ENCODE results near the gene PPP1R1C.
"Not testable (repeated sequence)": the region's sequence is repeated elsewhere in the genome, so short reads cannot be mapped to it uniquely, and the experiment has no call there.

The PPP1R1C gene

DNA sequence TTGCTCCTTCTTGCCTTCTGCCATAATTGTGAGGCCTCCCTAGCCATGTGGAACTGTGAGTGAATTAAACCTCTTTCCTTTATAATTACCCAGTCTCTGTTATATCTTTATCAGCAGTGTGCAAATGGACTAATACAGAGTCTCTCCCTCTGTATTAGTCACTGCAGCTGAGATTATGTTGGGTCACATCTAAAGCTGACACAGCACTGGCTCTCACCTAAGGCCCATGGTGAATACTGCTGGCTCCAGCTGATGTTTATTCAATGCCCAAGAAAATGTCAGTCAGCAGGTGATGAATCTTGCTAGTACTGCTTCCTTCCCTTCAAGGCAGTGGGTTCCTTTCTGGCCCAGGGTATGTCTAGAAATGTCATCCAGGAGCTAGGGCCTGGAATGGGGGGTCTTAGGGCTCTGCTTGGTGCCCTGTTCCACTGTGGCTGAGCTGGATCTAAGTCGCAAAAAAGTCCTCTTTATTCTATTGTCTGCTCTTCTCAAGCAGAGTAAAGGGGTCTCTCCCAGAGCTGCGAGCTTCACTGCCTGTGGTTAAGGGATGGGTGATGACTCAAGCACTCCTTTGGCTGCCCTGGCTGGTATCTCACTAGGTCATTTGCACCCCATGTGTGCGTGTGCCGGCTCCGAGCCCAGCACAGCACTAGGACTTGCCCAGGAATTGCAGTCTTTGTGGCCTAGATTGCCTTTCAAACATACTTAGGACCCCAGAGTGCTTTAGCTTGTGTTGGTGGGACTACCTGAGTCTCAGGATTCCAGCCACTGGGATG lies 29.9 kb downstream of the PPP1R1C start:
- no peak for DNase-seq

DNA sequence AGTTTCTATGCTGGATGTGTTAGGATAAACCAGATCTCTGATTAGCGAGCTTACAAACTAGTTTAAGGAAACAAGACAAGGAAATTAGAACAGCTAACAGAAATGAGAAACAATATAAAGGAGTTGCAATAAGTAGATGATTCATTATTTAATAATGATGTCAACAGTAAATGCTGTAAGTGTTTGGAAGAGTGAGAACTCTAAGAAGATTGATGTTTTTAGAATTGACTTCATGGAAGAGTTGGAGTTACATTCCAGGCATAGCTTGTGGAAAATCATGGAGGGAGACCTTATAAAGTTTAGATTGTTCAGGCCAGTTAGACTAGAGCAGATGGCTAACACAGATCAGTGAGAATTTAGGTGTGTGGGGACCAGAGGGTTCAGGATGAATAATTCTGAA lies 32.6 kb downstream of the PPP1R1C start:
- no peak for DNase-seq

DNA sequence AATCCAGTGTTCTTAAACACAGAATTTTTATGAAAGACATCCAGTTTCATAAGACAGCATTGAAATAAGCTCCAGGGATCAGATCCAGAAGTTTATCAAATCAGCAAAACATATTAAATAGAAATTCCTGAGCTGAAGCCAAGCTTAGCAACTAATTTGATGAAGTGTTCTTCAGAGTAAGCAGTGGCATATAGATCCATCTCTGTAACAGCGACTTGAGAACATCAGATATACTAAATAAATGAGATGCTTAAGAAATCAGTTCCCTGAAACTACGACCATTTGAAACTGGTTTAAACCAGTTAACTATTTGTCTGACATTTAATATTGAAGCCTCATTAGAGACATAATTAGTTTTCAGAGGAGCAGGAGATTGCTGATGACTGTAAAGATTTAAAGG lies 34.1 kb downstream of the PPP1R1C start:
- DNase-seq: no peak

DNA sequence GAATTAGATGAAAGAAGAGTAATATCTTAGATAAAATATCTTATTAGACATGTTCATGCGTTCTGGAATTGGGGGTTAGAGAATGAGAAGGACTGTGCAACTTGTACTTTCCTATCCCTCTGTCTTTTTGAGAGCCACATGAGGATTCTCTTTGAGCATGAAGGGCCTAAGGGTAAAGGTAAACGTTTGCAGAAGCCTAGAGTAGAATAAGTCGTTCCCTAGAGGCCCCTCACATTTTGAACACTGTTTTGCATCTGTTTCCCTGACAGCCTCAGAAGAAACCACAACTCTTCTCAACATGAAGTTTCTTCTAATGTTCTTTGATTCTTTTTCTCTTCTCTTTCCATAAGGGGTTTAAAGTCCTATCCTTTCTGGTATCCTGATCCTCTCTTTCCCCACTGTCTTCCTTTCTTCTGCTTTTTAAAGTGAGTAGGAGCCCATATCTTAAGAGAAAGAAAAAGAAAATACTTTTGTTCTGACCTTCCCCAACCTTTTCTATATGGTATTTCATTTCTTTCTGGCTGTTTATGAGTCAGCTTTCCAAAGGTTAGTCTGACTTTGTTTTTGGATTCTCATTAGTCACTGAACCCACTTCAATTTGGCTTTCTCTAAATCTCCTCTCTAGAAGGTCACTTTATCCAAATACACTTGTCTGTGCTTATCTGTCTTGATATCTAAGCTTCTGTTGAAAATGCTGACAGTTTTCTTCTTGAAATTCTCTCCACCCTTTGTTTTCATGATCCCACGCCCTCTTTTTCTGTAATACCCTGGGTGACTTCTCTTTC lies 34.8 kb downstream of the PPP1R1C start:
- DNase-seq: no peak

DNA sequence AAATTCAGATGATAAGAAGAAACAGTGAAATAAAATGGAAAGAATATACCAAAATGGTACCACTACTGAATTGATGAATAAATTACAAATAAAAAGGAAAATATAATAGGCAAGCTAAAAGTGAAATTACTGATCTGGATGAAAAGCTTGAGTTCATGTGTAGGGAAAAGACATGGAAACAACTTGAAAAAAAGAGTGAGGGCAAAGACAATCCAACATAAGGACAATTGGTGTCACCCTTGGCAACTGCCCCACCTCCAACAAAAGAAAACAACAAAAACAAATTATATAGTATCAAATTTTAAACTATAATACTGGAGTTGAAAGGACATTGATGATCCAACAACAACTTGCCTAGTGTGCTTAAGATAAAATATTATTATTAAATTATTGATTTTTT lies 37.6 kb downstream of the PPP1R1C start:
- no peak for DNase-seq

DNA sequence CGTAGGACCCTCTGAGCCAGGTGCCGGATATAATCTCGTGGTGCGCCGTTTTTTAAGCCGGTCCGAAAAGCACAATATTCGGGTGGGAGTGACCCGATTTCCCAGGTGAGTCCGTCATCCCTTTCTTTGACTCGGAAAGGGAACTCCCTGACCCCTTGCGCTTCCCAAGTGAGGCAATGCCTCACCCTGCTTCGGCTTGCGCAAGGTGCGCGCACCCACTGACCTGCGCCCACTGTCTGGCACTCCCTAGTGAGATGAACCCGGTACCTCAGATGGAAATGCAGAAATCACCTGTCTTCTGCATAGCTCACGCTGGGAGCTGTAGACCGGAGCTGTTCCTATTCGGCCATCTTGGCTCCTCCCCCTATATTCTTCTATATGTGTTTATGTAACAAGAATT lies 45.2 kb downstream of the PPP1R1C start:
- not testable (repeated sequence) for DNase-seq

DNA sequence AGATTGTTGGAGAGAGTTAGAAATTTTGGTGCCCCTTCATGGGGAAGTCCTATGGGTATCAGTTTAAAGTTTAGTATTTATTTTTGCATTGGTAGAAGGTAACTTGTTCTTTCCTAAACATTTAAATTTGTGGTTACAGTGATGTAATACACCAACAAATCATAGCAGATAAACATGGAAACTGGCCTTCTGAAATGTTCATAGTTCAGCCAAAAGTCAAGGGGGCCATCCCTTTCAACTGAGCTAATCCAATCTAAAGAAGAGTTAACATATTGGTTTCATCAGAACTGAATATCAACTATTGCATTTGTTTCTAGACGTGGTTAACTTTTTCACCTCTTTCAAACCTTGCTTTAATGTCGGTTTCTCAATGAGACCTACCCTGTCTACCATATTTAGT lies 46.3 kb downstream of the PPP1R1C start:
- DNase-seq: no peak

DNA sequence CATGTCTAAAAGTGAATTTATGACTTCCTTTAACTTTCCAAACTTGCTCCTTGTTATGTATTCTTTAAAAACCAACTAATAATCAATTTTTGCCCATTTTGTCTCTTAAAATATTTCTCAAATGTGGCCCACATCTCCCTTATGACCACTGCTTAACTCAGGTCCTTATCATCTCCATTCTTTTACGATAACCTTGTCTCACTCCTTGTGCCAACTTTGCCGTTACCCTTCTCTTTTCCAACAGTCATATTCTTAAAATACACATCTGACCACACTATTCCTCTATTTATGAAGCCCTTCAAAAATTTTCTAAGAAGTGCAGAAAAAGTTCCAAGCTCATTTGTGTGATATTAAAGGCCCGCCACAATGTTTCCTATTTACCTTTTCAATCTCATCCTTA lies 47.8 kb downstream of the PPP1R1C start:
- DNase-seq: no peak

DNA sequence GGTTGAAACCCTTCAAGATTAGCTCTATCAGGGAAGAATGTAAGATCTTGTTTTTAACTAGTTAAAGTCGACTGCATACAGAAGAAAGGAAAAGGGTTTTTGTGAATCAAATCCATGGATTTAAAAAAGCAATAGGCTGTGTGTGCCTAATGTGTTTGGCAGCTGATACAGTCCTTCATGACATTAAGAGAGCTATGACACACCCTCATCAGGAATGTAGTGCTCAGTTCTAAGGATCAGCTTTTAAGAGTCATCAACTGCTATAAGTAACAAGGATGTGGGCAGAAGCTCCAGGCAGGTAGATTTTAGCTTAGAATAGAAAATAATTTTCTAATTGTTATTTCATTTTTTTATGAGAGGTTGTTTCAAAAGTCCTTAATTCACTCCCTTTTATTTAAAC lies 52.9 kb downstream of the PPP1R1C start:
- DNase-seq: no peak

DNA sequence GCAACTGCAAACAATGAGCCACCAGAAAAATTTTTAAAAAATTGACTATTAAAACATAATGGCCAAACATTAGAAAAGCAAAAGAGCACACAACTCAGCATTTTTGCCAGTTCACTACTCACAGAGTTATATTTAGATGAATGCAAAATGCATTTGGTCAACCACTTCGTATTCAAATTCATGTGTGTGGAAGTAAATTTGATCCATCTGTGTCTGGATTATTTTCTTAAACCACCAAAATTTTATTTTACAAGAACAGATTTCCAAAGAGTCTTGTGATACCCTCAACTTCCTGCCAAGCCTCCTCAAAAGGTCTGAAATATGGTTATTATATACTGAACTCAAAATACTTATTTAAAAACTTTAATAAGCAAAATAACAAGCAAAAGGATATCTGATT lies 57.4 kb downstream of the PPP1R1C start:
- no peak for DNase-seq

DNA sequence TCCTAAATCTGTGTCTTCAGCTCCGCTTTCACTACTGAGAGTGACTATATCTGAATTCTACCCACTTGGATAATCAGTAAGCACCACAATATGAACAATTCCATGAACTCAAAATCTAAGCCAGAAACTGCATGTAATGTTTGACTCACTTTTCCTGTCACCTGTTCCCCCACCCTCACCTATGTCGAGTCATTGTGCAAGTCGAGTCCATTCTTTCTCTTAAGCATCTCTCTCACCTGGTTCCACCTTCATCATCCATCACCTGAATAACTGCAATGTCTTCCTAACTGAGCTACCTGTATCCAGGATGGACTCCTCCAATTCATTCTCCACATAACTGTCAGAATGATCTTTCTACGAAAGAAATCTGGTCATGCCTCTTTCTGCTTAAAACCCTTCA lies 58.2 kb downstream of the PPP1R1C start:
- no peak for DNase-seq

DNA sequence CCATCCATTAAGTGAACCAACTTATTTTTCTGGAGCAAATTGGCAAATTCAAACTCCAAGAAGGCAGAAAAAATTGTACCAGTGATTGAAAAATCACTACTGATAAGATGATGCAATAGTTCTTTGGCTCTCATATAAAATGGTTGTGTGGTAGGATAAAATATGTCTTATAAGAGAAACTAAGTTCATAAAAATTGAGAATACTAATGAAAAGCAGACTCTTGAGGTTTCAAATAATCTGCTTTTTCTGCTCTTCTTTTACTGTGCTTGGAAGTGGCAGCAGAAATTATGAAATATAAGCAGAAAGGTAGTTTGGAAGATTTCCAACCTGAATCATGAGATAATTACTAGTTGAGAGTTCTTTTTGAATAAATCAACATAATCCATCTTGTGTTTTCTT lies 61.9 kb downstream of the PPP1R1C start:
- DNase-seq: no peak

DNA sequence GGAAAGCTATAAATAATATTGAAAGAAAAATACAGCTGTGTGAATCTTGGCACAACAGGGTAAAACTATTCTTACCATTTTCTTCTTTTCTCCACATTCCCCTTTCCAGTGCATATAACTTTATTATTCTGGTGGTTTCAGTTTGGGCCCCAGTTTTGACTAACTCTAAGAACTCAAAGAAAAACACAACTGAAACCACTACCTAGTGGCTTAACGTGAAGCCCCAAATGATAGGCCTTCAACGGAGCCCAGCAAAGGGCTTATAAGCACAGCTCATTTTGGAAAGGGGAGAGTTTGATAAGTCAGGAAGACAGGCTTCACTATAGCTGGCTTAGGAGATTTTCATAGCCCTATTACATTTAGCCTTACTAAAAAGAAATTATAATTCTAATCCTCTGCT lies 62.4 kb downstream of the PPP1R1C start:
- no peak for DNase-seq

DNA sequence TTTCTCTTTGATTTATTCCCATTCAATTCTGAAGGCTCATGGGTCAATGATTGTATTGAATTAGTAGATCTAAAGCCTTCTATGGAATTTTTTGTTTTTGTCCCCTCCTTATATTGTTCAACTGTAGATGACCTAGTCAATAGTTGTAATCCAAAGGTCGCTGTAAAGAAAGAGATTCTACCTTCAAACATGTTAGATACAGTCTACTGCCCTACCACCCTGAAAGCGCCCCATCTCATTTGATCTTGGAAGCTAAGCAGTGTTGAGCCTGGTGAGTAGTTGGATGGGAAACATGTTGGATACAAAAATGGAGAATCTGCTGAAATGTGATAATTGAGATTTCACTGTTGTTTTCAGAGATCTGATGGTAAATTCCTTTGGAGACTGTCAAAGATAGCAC lies 63.0 kb downstream of the PPP1R1C start:
- DNase-seq: no peak

DNA sequence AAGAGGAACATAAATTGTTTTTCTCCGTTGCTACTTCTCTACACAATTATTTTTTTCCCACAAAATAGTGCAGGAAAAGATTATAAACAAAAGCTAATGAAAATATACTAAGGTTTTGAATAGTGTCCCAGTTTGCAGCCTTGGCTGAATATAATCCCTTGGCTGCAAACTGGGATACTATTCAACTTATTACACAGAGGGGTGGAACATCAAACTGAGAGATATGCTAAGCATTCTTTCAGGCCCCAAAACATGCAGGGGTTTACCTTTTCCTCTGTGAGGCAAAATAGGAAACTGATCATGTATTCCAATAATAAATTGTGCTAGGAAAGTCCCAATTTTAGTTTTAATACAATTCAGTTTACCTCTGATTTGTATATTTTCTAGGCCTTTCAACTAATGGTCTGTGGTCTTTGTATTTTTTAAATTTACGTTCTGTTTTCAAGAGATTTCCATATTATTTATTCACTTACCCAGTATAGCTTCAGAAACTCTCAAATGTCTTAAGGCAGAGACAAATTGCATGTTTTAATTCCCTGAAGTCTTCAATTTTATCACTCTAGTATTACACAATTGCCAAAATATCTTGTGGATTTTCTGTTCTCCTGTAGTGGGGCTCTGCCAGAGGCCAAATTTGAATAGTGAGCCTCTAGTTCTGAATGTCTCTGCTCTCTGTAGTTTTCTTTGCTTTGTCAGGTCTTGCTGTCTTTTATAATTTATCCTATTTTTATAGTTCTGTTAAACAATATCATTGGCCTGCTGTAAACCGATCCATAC lies 63.9 kb downstream of the PPP1R1C start:
- DNase-seq: no peak

DNA sequence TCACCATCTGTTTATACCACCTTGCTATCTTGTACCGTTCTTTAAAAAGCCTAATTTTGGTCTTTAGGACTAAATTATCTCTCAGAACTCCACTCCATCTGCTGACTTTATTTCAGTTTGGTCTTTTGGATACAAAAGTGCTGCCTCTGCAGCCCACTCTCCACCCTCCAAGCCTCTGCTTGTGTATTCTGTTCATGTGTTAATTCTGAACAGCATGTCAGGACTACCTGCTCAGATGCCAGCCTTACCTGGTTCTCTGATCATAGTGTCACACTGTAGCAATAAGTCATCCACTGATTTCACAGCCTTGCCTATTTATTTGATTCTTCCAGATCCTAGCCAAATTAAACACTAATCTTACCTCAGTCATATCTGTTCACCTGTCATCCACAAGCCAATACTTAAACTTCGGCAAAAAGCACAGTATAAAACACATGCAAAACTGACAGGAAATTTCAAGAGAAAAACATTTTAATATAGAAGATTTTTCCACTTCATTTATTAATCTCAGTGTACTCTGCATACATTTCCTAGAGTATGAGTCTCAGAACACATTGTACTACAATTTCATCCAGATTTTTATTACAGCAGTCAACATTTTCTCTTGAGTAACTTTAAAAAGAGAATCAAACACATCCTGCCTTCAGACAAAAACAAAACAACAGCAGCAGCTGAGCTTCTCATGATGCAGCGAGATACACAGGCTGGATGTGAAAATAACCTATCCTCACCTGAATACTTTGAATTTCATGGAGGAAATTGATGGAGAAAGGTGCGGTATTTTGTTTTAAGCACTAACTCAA lies 64.9 kb downstream of the PPP1R1C start:
- DNase-seq: peak in 1 of 2 donors; percentile 3

DNA sequence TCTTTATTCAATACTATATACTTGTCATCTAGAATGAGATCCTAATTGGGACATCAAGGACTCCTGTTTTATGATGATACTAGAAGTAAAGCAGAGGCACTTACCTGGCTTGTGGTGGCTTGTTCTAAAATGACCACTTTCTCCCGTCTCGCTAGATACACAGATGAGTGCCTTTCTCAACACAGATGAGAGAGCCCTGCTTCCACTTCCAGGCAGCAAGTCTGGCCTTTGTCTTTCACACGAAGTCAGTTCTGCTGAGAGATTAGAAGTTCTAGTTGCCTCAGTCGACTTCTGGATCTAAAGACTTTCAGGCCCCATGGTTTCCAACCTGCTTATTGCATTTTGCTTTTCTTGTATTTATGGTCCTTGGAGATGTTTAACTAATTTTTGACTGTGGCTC lies 70.3 kb downstream of the PPP1R1C start:
- no peak for DNase-seq

DNA sequence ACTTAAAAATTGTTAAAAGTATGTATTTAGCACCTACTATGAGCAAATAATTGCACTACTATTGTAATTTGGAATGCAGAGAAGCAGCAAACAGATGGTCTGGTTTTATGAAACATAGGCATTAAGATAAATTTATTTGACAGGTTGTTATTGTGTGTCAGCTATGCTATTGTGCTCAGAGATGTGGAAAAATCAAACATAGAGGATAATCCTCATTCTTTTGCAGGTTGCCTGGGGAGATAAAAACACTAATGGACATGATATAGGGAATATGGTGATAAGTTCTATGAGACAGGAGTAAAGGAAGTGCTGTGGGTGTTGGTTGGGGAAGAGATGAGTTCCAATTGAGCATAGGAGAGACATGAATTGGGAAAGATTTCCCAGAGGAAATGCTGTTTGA lies 71.3 kb downstream of the PPP1R1C start:
- DNase-seq: no peak

DNA sequence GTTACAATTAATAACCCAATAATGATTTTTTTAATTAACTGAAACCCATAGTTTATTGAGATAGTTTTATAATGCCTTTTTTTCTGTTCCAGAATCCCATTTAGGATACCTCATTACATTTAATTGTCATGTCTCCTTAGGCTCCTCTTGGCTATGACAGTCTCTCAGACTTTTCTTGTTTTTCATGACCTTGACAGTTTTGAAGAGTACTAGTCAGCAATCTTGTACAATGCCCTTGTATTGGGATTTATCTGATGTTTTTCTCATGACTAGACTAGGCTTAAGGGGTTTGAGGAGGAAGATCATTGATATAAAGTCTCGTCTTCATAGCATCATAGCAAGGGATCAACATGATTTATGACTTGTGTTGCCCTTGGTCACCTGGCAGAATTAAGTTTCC lies 72.4 kb downstream of the PPP1R1C start:
- DNase-seq: no peak

DNA sequence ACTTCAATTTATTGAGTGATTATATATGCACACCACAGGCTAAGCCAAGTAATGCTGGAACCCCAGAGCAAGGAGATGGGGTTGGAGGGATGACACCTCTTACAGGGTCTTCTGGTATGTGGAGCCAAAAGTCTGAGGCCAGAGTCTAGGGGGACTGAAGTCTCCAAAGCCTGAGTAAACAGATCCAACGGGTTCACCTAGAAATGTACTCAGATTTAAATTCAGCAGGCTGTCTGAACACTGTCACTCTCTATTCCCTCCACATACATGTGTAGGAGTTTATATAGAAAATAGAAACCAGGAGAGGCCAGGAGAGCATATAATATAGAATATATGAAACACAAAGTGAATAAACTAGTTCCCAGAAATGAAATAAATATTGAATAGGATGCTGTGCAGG lies 76.1 kb downstream of the PPP1R1C start:
- DNase-seq: no peak

DNA sequence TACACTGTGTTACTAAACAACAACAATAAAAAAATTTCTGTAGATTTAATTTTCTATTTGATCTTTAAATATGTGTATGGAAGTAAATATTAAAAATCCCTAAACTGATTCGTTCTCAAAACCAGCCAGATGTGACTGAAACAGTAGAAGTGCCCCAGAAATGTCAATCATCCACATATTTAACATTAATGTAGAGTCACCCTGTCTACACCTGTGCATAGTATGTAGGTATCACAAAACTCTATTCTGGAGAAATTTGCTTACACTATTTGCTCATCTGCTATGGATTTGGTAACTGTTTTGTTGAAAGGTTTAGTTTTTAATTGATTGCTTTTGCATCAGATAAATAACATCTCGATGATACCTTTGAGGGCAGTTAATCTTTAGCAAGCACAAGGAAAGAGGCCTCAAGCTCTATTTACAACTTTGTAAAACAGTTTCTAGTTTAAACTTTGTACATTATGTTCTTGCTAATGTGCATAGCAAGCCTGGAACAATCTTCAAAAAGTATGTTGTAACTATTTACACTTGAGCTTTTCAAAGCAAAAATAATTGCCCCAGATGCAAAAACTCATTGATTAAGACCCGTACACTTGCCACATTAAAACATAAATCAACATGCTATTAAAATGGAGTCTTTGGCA lies 76.8 kb downstream of the PPP1R1C start:
- no peak for DNase-seq
